Natural killer cell (primary cell): ENCODE data around the gene GPR78. TPM values are rescaled to one million over a fixed set of nuclear protein-coding genes. Genes with fewer than 3 reads are reported as not detected.

Source experiments
- ATAC-seq, 3 donors: fragments of 150-1000 bp in 2 of 3; fragments of 200-7000 bp in 1 of 3; cut with Tn5 transposase; 1 replicate in 1 of 3; 2 replicates in 2 of 3; pipeline ENCODE4 v1.10.0; 2021; ENCODE audit warnings: mild to moderate bottlenecking in 2 of 3, moderate library complexity in 2 of 3
- DNase-seq, 2 donors: peaks; one replicate each; pipeline versions ENCODE4 v3.0.0 to v3.0.0-alpha.2; 2013 to 2021; ENCODE audit warnings: mixed read lengths in 1 of 2
- H3K27ac ChIP-seq: one replicate; pipeline ENCODE4 v1.5.1; 2013; ENCODE audit warnings: mild to moderate bottlenecking, low read length
- H3K27me3 ChIP-seq: one replicate; pipeline ENCODE4 v1.6.1; 2013; ENCODE audit warnings: low read length; ENCODE audit not compliant: control insufficient read depth, insufficient read depth
- H3K36me3 ChIP-seq: one replicate; pipeline ENCODE4 v1.6.1; 2013; ENCODE audit warnings: low read length; ENCODE audit not compliant: control insufficient read depth, insufficient read depth
- H3K4me1 ChIP-seq: one replicate; pipeline ENCODE4 v1.6.1; 2013; ENCODE audit warnings: low read length; ENCODE audit not compliant: control insufficient read depth, insufficient read depth
- H3K4me3 ChIP-seq: one replicate; pipeline ENCODE4 v1.5.1; 2013; ENCODE audit warnings: low read length
- H3K9me3 ChIP-seq: one replicate; pipeline ENCODE4 v1.6.1; 2013; ENCODE audit warnings: low read length; ENCODE audit not compliant: control insufficient read depth, insufficient read depth
- H3K27ac Mint-ChIP-seq, 2 donors: one replicate each; pipeline ENCODE4 v1.8.0; 2022; ENCODE audit warnings: mild to moderate bottlenecking in 2 of 2, mixed read lengths in 2 of 2, moderate library complexity in 1 of 2
- H3K27me3 Mint-ChIP-seq, 2 donors: one replicate each; pipeline ENCODE4 v1.8.0; 2022; ENCODE audit warnings: low read depth in 2 of 2, mixed read lengths in 2 of 2
- H3K36me3 Mint-ChIP-seq: one replicate; pipeline ENCODE4 v1.8.0; 2022; ENCODE audit warnings: mixed read lengths
- H3K4me1 Mint-ChIP-seq, 2 donors: one replicate each; pipeline ENCODE4 v1.8.0; 2022; ENCODE audit warnings: mixed read lengths in 2 of 2
- H3K4me3 Mint-ChIP-seq: one replicate; pipeline ENCODE4 v1.8.0; 2022; ENCODE audit warnings: mild to moderate bottlenecking, moderate library complexity, mixed read lengths
- H3K9me3 Mint-ChIP-seq, 2 donors: one replicate each; pipeline ENCODE4 v1.8.0; 2022; ENCODE audit warnings: mixed read lengths in 2 of 2
- CTCF ChIP-seq: fragments of 200-600 bp; IDR thresholded peaks from one replicate; pipeline ENCODE4 v1.8.0; 2022; ENCODE audit warnings: antibody characterized with exemption
- WGBS: methylation state at CpG from one replicate; pipeline ENCODE4 v1.1.7; 2013; ENCODE audit warnings: missing lambda C conversion rate; ENCODE audit not compliant: insufficient coverage; 5-methylcytosine and 5-hydroxymethylcytosine counted together
- intact Hi-C: fragments of 100-400 bp; cut with micrococcal nuclease; formaldehyde crosslinking; loops from one replicate; pipeline ENCODE4 v1.14.2; 2022
- total RNA-seq, 4 donors: library from RNA; stranded (reverse); fragments of 120-200 nt in 1 of 4; gene quantifications; one replicate each; pipeline versions ENCODE4 v1.2.3 to v1.2.4, GENCODE V29; 2013 to 2022

GPR78 gene
- total RNA-seq, 3 donors from 2014 or later (not counting 1 experiment from before 2014, with no cell fraction given): not detected

GRCh38 chr4:8596891-8597290 is 16.7 kb downstream of the GPR78 start:
- Mint-ChIP-seq H3K4me1 (no peaks in the 10 kb centered on the region), H3K4me3 (no peak overlapping the region), H3K9me3 (no peaks in the 10 kb centered on the region), H3K36me3 (no peaks in the 10 kb centered on the region), H3K27me3 (peaks cover 15 to 16% of the 10 kb centered on the region in 2 donors), H3K27ac (no peak overlapping the region)
- DNase-seq: no peak
- H3K36me3 ChIP-seq: no peaks in the 10 kb centered on the region
- H3K9me3 ChIP-seq: no peaks in the 10 kb centered on the region
- H3K4me1 ChIP-seq: no peaks in the 10 kb centered on the region
- intact Hi-C loops: no loop called here
- 82% methylated on average over 9 of the region's 9 CpGs for WGBS
- no peak for ATAC-seq
- TF ChIP-seq CTCF: no peak
- H3K27ac ChIP-seq: no peak overlapping the region
- peaks cover 8% of the 10 kb centered on the region for H3K27me3 ChIP-seq
- H3K4me3 ChIP-seq: no peak overlapping the region

GRCh38 chr4:8597319-8597718 is 17.1 kb downstream of the GPR78 start:
- no peaks in the 10 kb centered on the region for H3K9me3 Mint-ChIP-seq
- no peaks in the 10 kb centered on the region for H3K36me3 Mint-ChIP-seq
- DNase-seq (no peak), ATAC-seq (no peak)
- no peak overlapping the region for H3K27ac Mint-ChIP-seq
- Histone ChIP-seq H3K27ac (no peak overlapping the region), H3K4me3 (no peak overlapping the region), H3K4me1 (no peaks in the 10 kb centered on the region), H3K36me3 (no peaks in the 10 kb centered on the region), H3K27me3 (peaks cover 8% of the 10 kb centered on the region), H3K9me3 (no peaks in the 10 kb centered on the region)
- intact Hi-C loops: no loop called here
- H3K27me3 Mint-ChIP-seq: peaks cover 15 to 16% of the 10 kb centered on the region in 2 donors
- no peak overlapping the region for H3K4me3 Mint-ChIP-seq
- H3K4me1 Mint-ChIP-seq: no peaks in the 10 kb centered on the region
- TF ChIP-seq CTCF: no peak
- WGBS: 87% methylated on average over 13 of the region's 13 CpGs

- no peak overlapping the region for H3K27ac ChIP-seq
- peaks cover 15 to 16% of the 10 kb centered on the region in 2 donors for H3K27me3 Mint-ChIP-seq
- intact Hi-C loops: no loop called here
- 89% methylated on average over 13 of the region's 15 CpGs for WGBS
- no peaks in the 10 kb centered on the region for H3K36me3 Mint-ChIP-seq
- no peaks in the 10 kb centered on the region for H3K4me1 ChIP-seq
- no peak for ATAC-seq
- no peaks in the 10 kb centered on the region for H3K9me3 Mint-ChIP-seq
- TF ChIP-seq CTCF: no peak
- no peak overlapping the region for H3K4me3 Mint-ChIP-seq
- peaks cover 7% of the 10 kb centered on the region for H3K27me3 ChIP-seq
- no peak overlapping the region for H3K27ac Mint-ChIP-seq
- H3K4me3 ChIP-seq: no peak overlapping the region
- no peaks in the 10 kb centered on the region for H3K36me3 ChIP-seq
- no peaks in the 10 kb centered on the region for H3K9me3 ChIP-seq
- H3K4me1 Mint-ChIP-seq: no peaks in the 10 kb centered on the region
- DNase-seq: no peak
Measured at GRCh38 chr4:8597791-8598190, 17.6 kb downstream of the GPR78 start.

- no peaks in the 10 kb centered on the region for H3K4me1 Mint-ChIP-seq
- 78% methylated on average over 19 of the region's 19 CpGs for WGBS
- intact Hi-C loops: no loop called here
- Histone ChIP-seq H3K27me3 (peaks cover 2% of the 10 kb centered on the region), H3K4me1 (no peaks in the 10 kb centered on the region), H3K4me3 (no peak overlapping the region), H3K9me3 (no peaks in the 10 kb centered on the region), H3K36me3 (no peaks in the 10 kb centered on the region), H3K27ac (no peak overlapping the region)
- H3K27me3 Mint-ChIP-seq: peaks cover 12% of the 10 kb centered on the region in 2 donors
- H3K27ac Mint-ChIP-seq: no peak overlapping the region
- H3K9me3 Mint-ChIP-seq: no peaks in the 10 kb centered on the region
- no peak for TF ChIP-seq CTCF
- no peaks in the 10 kb centered on the region for H3K36me3 Mint-ChIP-seq
- no peak for DNase-seq
- no peak for ATAC-seq
- no peak overlapping the region for H3K4me3 Mint-ChIP-seq
Measured at GRCh38 chr4:8598391-8599090, 18.3 kb downstream of the GPR78 start.
